ENCODE results near the gene AIDA.

- TF ChIP-seq EZH2 (IDR thresholded peaks at IDR 0.05; ENCODE audit: borderline replicate concordance, low read length) = no peak
- no peak for TF ChIP-seq CTCF (IDR thresholded peaks at IDR 0.05; ENCODE audit: low read length)
Observed at GRCh38 chr1:222642468-222642867, 69.8 kb downstream of the AIDA start.

Measured in OCI-LY1 (cell line).